ENCODE measurements around the gene KRTAP1-5.

GRCh38 chr17:40997361-40997760, 29.6 kb downstream of the KRTAP1-5 start:
- TF ChIP-seq, protein P1, sequence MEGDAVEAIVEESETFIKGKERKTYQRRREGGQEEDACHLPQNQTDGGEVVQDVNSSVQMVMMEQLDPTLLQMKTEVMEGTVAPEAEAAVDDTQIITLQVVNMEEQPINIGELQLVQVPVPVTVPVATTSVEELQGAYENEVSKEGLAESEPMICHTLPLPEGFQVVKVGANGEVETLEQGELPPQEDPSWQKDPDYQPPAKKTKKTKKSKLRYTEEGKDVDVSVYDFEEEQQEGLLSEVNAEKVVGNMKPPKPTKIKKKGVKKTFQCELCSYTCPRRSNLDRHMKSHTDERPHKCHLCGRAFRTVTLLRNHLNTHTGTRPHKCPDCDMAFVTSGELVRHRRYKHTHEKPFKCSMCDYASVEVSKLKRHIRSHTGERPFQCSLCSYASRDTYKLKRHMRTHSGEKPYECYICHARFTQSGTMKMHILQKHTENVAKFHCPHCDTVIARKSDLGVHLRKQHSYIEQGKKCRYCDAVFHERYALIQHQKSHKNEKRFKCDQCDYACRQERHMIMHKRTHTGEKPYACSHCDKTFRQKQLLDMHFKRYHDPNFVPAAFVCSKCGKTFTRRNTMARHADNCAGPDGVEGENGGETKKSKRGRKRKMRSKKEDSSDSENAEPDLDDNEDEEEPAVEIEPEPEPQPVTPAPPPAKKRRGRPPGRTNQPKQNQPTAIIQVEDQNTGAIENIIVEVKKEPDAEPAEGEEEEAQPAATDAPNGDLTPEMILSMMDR (IDR thresholded peaks at IDR 0.05) = no peak
- no peak for TF ChIP-seq EZH2phosphoT487 (IDR thresholded peaks at IDR 0.05)

Measured in neural progenitor cell (in vitro differentiated cells).